LoVo (cell line): ENCODE results near the gene ARMS2.

Experiments used
- DNase-seq: peaks from one replicate; pipeline ENCODE4 v3.0.0-alpha.2; 2016; ENCODE audit warnings: low spot score

ARMS2 gene

DNA sequence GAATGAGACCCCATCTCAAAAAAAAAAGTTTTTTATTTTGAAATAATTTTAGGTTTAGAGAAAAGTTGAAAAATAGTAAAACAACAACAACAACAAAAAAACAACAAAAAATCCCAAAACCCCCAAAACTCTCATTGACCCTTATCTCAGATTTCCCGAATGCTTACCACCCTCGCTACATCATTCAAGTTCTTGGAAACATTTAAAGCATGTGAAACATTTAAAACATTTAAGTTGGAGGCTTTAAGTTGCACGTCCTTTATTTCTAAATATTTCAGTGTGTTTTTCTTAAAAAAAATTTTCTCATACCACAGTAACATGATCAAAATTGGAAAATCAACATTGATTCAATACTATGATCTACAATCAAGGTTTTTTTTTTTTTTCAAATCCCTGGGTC, 382 bp upstream of the ARMS2 start:
- no peak for DNase-seq

DNA sequence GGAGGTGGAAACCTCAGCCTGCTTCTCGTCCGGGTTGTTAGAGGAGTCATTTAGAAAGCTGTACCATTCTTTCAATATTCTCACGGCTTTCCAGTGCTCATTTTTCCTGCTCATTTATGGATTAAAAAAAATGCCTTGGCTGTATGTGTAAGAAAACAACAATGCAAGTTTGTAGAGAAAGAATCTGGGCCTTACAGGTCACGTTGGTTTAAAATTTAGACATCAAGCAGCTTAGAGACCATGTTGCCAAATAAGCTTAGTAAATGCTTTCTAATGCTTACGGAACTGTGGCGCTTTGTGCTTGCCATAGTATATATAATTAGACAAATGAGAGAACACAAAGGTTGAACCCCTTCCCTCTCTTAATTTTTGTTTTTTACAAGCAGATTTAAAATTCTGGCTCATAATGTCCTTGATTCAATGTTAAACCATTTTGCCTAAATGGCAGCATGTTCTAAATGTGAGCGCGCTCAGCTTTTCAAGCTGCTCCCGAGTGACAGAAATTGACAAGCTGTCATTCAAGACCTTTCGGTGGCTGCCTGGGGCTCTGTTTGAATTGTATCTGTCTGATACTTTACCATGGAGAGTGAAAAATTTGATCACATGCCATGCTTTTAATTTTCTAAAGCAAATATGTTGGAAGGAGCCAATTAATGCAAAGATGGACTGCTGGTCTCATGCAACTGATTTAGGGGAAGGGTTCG, 1.1 kb downstream of the ARMS2 start:
- DNase-seq = no peak

DNA sequence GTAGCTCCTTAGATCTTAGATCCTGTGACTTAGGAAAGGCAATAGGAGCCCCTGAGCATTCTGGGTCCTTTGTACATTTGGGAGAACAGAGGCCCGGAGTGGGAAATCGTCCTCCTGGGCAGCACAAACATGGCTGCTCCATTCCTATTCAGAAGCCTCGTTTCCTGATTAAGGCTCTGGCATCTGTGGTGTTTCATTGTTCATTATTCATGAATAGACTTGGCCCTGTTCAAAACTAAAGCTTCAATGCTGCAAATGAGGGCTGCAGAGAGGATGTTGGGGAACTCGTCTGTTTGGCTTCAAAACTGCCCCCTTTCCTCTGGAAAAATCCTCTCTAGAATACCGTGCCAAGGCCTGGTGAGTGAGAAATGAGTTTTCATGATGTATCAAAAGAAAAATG, 3.5 kb downstream of the ARMS2 start:
- no peak for DNase-seq

DNA sequence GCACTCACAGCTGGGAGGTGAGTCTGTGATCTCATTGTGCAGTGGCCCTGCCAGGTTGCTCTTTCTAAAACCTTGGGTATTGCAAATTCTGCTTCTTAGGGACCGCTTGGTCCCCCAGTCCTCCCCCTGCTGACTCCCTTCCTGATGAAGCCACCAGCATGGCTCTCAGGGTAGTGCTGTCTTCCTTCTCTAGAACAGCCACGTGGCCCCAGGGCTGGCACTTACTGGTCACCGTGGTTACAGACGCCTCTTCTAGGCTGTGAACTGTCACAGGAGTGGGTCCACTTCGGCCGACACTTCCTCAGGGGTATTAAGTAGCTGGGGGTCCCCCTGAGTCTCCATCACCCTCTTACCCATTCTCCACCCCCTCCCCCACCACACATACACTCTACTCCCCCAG, 4.2 kb downstream of the ARMS2 start:
- no peak for DNase-seq

DNA sequence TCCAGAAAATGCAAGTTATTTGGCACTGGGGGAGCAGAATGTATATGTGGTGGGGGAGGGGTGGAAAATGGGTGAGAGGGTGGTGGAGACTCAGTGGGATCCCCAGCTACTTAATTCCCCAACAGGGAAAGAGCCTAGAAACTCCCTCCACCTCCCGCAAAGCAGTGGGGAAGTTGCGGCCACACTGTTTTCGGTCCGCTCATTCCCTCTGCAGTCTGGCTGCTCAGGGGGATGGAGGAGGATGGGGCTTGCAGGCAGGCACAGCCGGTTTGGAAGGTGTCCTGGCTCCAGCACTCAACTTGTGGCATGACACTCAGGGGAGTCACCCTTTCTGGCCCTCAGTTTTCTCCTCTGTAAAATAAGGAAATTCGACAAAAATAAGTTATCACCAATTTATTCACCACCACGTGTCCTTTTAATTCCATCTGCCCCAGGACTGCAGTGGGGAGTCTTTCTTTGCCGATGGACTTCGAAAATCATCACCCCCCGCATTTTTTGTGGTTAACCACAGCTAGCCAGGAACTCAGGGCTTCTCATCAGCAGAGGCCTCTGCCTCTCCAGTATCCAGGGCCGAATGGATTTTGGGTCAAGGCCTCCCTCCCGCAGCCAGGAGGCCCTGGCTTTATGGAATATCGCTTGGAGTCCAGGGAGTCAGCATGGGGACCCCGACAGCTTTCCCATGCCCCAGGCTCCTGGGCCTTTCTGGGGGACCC, 5.3 kb downstream of the ARMS2 start:
- no peak for DNase-seq

DNA sequence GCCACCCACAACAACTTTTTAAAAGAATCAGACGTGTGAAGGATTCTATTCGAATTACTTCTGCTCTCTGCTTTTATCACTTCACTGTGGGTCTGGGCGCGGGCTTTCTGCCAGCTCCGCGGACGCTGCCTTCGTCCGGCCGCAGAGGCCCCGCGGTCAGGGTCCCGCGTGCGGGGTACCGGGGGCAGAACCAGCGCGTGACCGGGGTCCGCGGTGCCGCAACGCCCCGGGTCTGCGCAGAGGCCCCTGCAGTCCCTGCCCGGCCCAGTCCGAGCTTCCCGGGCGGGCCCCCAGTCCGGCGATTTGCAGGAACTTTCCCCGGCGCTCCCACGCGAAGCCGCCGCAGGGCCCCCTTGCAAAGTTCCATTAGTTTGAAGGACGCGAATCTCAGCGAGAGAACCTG, 6.4 kb downstream of the ARMS2 start:
- DNase-seq = no peak

DNA sequence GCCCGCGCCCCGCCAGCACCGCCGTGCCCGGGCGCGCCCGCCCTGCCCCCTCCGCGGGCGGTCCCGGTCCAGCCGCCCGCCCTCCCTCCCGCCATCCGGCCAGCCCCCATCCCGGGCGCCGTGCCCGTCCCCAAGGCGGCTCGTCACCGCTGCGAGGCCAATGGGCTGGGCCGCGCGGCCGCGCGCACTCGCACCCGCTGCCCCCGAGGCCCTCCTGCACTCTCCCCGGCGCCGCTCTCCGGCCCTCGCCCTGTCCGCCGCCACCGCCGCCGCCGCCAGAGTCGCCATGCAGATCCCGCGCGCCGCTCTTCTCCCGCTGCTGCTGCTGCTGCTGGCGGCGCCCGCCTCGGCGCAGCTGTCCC, 6.9 kb downstream of the ARMS2 start, which contains the start of gene HTRA1:
HTRA1 (plus strand) TSS at position 187 of the 362 bp plus-strand sequence; CDS start at position 287, 100 bp downstream.
- peak; percentile 46 for DNase-seq

DNA sequence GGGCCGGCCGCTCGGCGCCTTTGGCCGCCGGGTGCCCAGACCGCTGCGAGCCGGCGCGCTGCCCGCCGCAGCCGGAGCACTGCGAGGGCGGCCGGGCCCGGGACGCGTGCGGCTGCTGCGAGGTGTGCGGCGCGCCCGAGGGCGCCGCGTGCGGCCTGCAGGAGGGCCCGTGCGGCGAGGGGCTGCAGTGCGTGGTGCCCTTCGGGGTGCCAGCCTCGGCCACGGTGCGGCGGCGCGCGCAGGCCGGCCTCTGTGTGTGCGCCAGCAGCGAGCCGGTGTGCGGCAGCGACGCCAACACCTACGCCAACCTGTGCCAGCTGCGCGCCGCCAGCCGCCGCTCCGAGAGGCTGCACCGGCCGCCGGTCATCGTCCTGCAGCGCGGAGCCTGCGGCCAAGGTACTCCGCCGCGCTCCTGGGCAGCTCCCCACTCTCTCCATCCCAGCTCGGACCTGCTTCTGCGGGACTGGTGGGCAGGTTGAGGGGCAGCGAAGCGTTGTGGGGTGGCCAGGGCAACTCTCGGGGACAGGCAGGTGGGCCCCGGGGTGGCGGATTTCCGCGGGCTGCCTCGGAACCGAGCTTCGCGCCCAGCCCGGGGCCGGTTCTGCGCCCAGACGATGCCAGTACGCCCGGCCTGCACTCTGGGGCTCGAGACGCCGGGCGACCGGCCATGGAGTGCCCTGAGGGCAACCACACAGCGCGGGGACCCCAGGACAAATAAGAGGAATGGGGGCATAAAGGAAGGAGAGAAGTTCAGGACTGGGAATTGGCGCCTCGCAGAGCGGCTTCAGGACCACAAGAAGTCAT, 7.5 kb downstream of the ARMS2 start:
- no peak for DNase-seq

DNA sequence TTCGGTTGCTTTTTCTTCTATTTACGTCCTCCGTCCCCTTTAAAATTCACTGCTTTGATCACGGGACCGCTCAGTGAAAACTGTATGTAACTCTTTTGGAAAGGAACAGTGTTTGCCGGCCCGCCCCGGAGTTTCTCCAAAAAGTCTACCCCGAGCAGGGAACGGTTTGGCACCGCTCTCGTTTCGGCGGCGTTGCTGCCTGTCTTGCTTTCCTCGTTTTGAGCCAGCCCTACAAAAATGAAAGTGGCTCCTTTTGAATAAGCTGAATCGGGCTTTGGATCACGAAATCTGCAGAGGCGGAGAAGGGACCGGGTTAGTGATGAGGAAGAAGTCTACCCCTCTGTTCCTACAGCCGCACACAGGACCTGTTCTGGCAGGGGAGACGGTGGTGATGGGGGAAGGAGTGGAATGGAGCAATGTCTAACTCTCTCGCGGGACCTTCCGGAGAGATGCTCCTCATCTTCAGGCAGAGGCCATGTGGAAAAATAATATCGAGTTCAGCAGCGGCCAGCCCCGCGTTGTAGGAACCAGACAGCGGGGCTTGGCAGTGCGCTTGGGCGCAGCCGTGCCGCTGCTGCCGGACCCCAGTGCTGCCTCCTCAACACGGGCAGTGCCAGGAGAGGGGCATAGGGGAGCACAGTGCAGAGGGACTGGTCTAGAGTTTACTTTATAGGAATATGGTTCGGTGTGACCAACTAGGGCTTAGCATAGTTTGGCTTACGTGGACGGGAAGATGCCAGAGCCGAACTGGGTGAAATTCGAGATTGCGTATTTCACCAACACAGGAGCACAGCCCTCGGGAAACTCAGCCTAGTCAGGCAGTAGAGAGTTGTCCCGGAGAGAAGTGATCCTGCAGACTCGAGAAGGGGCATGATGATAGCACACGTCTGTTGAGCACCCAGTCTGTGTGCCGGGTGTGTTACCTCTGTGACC, 8.3 kb downstream of the ARMS2 start:
- DNase-seq = no peak

DNA sequence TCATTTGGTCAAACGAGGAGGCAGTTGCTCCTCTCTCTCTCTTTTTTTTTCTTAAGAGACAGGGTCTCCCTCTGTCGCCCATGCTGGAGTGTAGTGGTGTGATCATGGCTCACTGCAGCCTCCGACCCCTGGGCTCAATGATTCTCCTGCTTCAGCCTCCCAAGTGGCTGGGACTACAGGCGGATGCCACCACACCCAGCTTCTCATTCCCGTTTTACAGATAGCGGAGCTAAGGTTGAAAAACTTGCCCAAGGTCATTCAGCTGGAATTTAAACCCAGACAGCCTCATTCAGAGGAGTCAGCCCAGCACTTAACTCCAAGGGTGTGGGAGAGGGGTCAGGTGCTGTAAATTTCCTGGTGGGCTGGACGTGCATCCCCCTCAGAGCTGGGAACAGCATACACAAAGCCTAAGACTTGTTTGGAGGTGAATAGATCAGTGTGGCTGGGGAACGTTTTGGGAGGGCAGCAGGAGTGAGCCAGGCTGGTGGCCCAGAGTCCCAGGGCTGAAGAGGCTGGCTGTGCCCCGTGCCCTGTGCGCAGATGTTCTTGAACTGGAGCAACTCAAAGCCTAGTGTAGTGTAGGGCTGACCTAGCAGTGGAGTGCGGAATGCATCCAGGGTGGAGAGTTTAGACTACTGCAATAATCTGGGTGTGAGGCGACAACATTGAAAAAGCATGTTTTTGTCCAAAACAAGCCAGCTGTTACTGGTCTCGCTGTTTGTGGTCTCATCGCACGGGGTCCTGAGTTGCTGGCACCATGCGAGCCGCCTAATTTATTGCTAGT, 9.2 kb downstream of the ARMS2 start:
- DNase-seq = no peak

DNA sequence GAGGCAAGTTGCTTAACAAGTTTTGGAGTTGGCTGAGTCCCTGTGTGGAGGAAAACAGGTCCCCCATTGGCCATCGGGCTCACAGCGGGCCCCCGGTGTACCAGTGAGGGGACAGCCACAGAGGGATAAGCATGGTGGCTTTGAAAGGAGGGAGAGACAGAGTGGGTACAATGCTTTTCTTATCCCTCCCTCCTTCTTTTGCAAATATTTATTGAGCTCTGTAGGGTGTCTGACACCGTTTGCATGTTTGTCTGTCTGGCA, 9.7 kb downstream of the ARMS2 start:
- no peak for DNase-seq

DNA sequence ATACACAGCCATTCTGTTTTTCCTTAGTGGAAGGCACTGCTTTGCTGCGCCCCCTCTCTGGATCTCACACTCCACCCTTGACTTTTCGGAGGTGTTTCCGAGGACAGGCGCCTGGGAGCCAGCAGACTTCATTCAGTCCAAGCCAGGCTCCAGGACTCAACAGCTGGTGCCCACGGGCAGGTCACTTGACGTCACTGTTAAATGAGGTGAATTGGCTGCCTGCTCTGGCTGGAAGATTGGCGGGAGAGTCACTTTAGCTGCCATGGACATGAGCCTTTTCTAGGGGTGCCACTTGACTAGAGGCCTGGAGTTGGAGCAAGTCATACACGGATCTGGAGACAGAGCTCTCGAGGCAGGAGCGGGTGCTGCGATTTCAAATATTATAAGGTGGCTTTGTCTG, 10.1 kb downstream of the ARMS2 start:
- DNase-seq = no peak

DNA sequence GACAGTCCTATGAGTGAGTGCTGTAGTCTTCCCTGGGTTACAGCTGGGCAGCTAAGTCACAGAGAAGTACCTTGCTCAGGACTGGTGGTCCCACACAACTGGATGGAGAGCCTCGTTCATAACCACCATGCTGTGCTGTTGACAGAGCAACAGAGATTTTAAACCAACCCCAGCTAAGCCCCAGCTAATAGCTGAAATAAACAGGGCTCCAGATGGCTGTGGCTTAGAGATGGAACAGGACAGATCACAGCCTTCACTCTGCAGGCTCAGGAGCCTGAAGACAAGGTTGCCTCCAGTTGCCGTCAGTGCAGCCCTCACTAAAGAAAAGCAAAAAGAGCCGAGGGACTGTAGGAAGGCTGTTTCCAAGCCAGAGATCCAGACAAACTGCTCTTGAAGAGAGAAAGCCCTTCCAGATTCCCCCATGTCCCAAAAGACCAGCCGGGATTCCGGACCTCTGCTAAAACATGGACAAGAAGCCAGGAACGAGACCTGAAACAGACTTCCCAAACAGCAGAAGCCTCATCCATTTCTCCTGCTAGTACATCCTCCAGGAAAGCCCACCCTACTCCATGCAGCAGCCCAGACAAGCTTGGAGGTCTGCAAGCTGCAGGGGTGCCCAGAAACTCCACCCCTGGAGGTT, 11.1 kb downstream of the ARMS2 start:
- DNase-seq = no peak

DNA sequence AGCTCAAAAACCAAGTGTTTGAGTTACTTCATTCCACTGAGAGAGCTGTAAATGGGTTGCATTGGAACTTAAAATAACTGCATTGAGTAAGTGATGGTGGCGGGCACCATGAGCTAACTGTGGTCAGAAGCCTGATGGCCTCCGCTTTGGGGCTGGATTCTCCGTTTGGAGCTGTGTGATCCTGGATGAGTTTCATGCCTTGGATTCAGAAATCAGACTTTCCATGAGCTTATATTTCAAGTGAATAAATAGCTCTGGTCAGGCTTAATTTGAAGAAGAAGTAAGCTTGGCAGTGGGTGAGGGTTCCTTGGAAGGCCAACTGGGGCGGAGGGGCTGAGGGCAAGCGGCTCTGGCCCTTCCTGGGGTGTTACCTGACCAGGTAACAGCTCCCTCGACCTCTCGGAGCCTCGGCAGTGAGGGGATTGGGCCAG, 12.5 kb downstream of the ARMS2 start:
- no peak for DNase-seq

DNA sequence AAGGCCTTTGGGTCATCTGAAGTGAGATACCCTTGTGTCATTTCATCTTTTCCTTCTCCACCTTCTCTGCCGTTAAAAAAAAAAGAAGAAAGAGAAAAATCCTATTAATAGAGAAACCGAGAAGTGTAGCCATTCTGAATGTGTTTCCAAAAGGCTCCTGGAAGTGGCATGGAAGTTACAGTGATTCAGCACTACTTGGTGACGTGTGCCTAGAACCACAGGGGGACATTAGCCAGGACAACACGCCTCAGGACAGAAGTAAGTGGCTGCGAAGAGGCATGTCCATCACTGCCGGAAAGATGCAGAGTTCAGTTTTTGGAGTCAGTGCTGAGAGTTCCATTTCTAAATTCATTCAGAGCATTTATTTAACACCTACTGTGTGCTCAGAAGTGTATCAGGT, 13.2 kb downstream of the ARMS2 start:
- no peak for DNase-seq

DNA sequence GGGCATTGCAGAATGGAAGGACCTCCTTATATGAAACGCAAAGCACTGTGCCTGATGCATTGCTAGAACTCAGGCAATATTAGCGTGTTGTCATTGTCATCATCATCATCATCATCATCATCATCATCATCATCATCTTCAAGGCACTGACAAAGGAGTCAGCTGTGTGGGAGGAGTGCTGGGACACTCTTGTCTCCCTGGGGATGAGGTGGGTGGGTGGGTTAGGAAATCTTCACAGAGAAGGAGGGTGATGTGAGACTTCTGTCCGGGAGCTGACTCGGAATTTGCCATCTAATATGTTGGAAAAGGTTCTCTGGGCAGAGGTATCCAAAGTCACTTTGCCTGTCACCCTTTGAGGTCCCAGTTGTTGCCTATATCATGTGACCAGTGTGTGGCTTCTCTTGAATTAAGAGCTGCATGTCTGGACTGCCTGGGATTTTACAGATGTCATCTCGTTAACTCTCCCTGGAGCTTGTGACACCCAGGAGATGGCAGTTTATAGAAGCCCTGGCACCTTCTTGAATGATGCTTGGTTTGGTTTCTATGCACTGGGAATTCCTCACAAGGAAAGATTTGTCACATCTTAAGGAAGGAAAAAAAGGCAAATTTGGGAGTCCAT, 14.0 kb downstream of the ARMS2 start:
- DNase-seq = no peak

DNA sequence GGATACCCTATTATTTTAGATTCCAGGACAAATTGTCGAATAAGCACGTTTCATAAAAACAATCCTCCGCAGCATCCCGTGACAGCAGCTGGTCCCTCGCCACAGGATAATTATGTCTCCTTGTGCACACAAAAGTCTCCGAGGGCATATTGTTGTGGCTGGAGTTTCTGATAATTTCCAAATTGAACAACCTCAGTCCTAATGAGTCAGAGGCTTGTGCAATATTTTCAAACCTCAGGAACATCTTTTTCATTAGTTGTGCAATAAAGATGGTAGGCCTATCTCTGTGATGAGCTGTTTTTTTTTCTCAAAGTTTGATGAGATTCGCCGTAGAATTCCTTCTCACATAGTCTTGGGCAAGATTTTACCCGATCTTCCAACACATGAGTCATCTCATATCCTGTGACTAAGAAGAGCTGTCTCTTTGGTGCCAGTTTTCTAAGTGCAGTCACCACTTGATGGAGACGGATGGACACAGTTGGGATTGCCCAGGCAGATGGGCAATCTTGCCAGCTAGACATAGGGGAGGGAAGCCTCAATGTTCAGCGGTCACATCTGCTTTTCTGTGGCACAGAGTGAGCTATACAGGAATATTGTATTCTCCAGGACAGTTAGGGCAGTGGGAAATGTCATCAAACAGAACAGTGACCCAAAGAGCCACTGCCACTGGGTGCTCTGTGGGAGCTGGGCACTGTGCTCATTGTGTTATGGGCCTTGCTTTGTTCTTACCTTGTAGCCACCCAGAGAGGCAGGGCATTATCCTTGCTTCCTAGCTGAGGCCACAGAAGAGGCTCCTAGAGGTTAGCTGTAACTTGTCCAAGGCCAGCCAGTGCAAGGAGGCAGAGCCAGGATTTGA, 14.7 kb downstream of the ARMS2 start:
- peak; percentile 53 for DNase-seq

DNA sequence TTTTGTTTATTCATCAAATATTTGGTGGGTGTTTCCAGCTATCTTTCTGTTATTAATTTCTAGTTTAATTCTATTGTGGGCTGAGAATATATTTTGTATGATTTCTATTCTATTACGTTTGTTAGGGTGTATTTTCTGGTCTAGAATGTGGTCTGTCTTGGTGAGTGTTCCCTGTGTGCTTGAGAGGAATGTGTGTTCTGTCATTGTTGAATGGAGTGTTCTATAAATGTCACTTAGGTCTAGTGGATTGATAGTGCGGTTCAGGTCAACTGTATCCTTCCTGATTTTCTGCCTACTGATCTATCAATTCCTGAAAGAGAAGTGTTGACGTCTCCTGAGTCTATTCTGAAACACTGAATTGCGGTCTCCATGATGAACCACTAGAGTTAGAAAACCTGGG, 15.4 kb downstream of the ARMS2 start:
- DNase-seq = no peak

DNA sequence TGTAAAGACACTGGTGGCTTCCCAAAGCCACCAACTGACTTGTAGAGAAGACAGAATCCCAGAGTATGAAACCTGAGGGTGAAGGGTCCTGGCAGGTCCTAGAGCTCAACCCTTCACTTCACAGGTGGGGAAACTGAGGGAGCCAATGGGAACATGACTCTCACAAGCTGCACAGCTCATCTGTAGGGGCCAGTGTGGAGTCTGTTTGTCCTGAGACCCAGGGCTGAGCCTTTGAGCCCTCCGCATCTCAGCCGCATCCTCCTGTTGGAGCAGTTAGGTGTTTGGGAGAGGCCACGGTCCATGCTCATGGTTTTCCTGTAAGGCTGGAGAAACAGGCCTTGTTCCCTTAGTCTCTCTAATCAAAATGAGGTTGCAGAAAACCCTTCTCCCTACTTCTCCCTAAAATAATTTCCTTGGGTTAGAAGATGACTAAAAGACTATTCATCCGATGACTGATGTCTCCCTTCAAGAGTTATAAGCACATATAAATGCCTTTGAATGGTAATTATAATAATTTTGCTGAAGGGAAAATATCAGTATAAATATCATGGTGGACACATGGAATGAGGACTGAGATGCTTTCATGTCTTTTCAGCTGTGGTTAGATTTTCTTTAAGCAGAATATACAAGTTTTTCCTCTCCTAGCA, 17.2 kb downstream of the ARMS2 start:
- DNase-seq = no peak
